ENCODE measurements around the gene SH3PXD2A.

Gene SH3PXD2A

GRCh38 chr10:103706762-103707161 is 148.6 kb downstream of the SH3PXD2A start:
- DNase-seq (ENCODE audit: low read depth in 2 of 2): no peak

- no peak for DNase-seq (ENCODE audit: low read depth in 2 of 2)
These were observed 149.3 kb downstream of the SH3PXD2A start for GRCh38 chr10:103706047-103706446.

GRCh38 chr10:103703941-103704919 is 151.1 kb downstream of the SH3PXD2A start:
- DNase-seq (ENCODE audit: low read depth in 2 of 2): no peak

- DNase-seq (ENCODE audit: low read depth in 2 of 2): no peak
These were observed 153.8 kb downstream of the SH3PXD2A start for GRCh38 chr10:103701380-103702222.

GRCh38 chr10:103700436-103700715 is 155.0 kb downstream of the SH3PXD2A start:
- DNase-seq (ENCODE audit: low read depth in 2 of 2): no peak

GRCh38 chr10:103699611-103700435 is 155.6 kb downstream of the SH3PXD2A start:
- DNase-seq (ENCODE audit: low read depth in 2 of 2): no peak

GRCh38 chr10:103698266-103698665 is 157.1 kb downstream of the SH3PXD2A start:
- no peak for DNase-seq (ENCODE audit: low read depth in 2 of 2)

GRCh38 chr10:103697787-103698186 is 157.6 kb downstream of the SH3PXD2A start:
- DNase-seq (ENCODE audit: low read depth in 2 of 2): no peak

GRCh38 chr10:103696411-103697145 is 158.8 kb downstream of the SH3PXD2A start:
- peak; percentile 57 to 71 for DNase-seq (ENCODE audit: low read depth in 2 of 2)

- no peak for DNase-seq (ENCODE audit: low read depth in 2 of 2)
These were observed 159.3 kb downstream of the SH3PXD2A start for GRCh38 chr10:103696094-103696410.

- no peak for DNase-seq (ENCODE audit: low read depth in 2 of 2)
These were observed 159.8 kb downstream of the SH3PXD2A start for GRCh38 chr10:103695584-103696005.

- DNase-seq (ENCODE audit: low read depth in 2 of 2): no peak
These were observed 161.6 kb downstream of the SH3PXD2A start for GRCh38 chr10:103693812-103694205.

- DNase-seq (ENCODE audit: low read depth in 2 of 2): no peak
These were observed 162.2 kb downstream of the SH3PXD2A start for GRCh38 chr10:103692952-103693811.

- no peak for DNase-seq (ENCODE audit: low read depth in 2 of 2)
These were observed 162.9 kb downstream of the SH3PXD2A start for GRCh38 chr10:103692436-103692951.

GRCh38 chr10:103691723-103692435 is 163.5 kb downstream of the SH3PXD2A start:
- no peak for DNase-seq (ENCODE audit: low read depth in 2 of 2)

GRCh38 chr10:103691267-103691666 is 164.1 kb downstream of the SH3PXD2A start:
- no peak for DNase-seq (ENCODE audit: low read depth in 2 of 2)

- DNase-seq (ENCODE audit: low read depth in 2 of 2): no peak
These were observed 165.1 kb downstream of the SH3PXD2A start for GRCh38 chr10:103690281-103690680.

- no peak for DNase-seq (ENCODE audit: low read depth in 2 of 2)
These were observed 166.9 kb downstream of the SH3PXD2A start for GRCh38 chr10:103688491-103688890.

GRCh38 chr10:103687718-103688117 is 167.7 kb downstream of the SH3PXD2A start:
- no peak for DNase-seq (ENCODE audit: low read depth in 2 of 2)
